DND-41 (cell line): ENCODE data around the gene PPP2R2D.

Experiments
- ATAC-seq: fragments of 200-7000 bp; cut with Tn5 transposase; 3 replicates; pipeline ENCODE4 v1.9.1; 2021; ENCODE audit warnings: low read depth; ENCODE audit not compliant: insufficient read depth
- DNase-seq: peaks from one replicate; pipeline ENCODE4 v3.0.0-alpha.2; 2020
- H2AFZ ChIP-seq: 2 replicates; pipeline ENCODE4 v1.6.0; 2012; ENCODE audit warnings: low read depth, low read length
- H3K27ac ChIP-seq: 2 replicates; pipeline ENCODE4 v1.5.1; 2012; ENCODE audit warnings: low read length, inconsistent platforms
- H3K27me3 ChIP-seq: fragments of 200-600 bp; sonication (generic); 2 replicates; pipeline ENCODE4 v1.6.0; 2012; ENCODE audit warnings: low read length, mild to moderate bottlenecking, inconsistent platforms; ENCODE audit not compliant: insufficient read depth, poor library complexity
- H3K36me3 ChIP-seq: 2 replicates; pipeline ENCODE4 v1.5.1; 2012; ENCODE audit warnings: low read length, inconsistent platforms; ENCODE audit not compliant: insufficient read depth
- H3K4me1 ChIP-seq: 2 replicates; pipeline ENCODE4 v1.5.1; 2012; ENCODE audit warnings: mild to moderate bottlenecking, low read length; ENCODE audit not compliant: insufficient read depth
- H3K4me2 ChIP-seq: 2 replicates; pipeline ENCODE4 v1.6.0; 2012; ENCODE audit warnings: mild to moderate bottlenecking, moderate library complexity, low read length, inconsistent platforms; ENCODE audit not compliant: insufficient read depth
- H3K4me3 ChIP-seq, 2 experiments: fragments of 200-600 bp in 1 of 2; shearing (Covaris generic) in 1 of 2; 2 replicates each; pipeline ENCODE4 v1.5.1; 2012 to 2016; ENCODE audit warnings: inconsistent platforms in 2 of 2, low read length in 2 of 2, mild to moderate bottlenecking in 2 of 2, low read depth in 1 of 2, moderate library complexity in 1 of 2
- H3K79me2 ChIP-seq: 2 replicates; pipeline ENCODE4 v1.6.0; 2012; ENCODE audit warnings: low read length, inconsistent platforms; ENCODE audit not compliant: insufficient read depth
- H3K9ac ChIP-seq: 2 replicates; pipeline ENCODE4 v1.6.0; 2012; ENCODE audit warnings: low read depth, mild to moderate bottlenecking, inconsistent platforms, low read length, moderate library complexity
- H3K9me3 ChIP-seq: 2 replicates; pipeline ENCODE4 v1.5.1; 2012; ENCODE audit warnings: low read length, moderate library complexity, mild to moderate bottlenecking, inconsistent platforms; ENCODE audit not compliant: insufficient read depth, severe bottlenecking
- H4K20me1 ChIP-seq: 2 replicates; pipeline ENCODE4 v1.6.0; 2012; ENCODE audit warnings: low read length; ENCODE audit not compliant: insufficient read depth
- CTCF ChIP-seq: IDR thresholded peaks from 2 replicates; pipeline ENCODE4 v1.5.1; 2012; ENCODE audit warnings: borderline replicate concordance, low read length, moderate library complexity, mild to moderate bottlenecking; ENCODE audit not compliant: poor library complexity, severe bottlenecking; ENCODE audit errors: extremely low read depth
- EZH2 ChIP-seq: IDR thresholded peaks from 3 replicates; pipeline ENCODE4 v1.6.1; 2012; ENCODE audit warnings: borderline replicate concordance, low read depth, mild to moderate bottlenecking, moderate library complexity, low read length, inconsistent platforms; ENCODE audit not compliant: severe bottlenecking

Gene PPP2R2D

GRCh38 chr10:131897297-131897899 lies 3.4 kb upstream of the PPP2R2D start:
- H3K4me3 ChIP-seq, result no peak overlapping the region
- ATAC-seq (no peak), DNase-seq (no peak)
- H3K4me1 ChIP-seq, result peaks cover 15% of the 10 kb centered on the region
- H3K27ac ChIP-seq, result no peak overlapping the region
- TF ChIP-seq EZH2 (no peak), CTCF (no peak)
- H3K9ac ChIP-seq, result no peak overlapping the region
- H2AFZ ChIP-seq, result no peak overlapping the region
- H3K4me2 ChIP-seq, result no peak overlapping the region
- H3K36me3 ChIP-seq, result no peaks in the 10 kb centered on the region
- H3K27me3 ChIP-seq, result no peaks in the 10 kb centered on the region
- H3K9me3 ChIP-seq, result no peaks in the 10 kb centered on the region
- H4K20me1 ChIP-seq, result peaks cover 3% of the 10 kb centered on the region; the same call in 1 of the 2 replicates
- H3K79me2 ChIP-seq, result peaks cover 15% of the 10 kb centered on the region

GRCh38 chr10:131898061-131898460 lies 2.7 kb upstream of the PPP2R2D start:
- Histone ChIP-seq H3K36me3 (peaks cover 4% of the 10 kb centered on the region; the same call in 1 of the 2 replicates), H3K27ac (no peak overlapping the region), H3K4me2 (no peak overlapping the region), H4K20me1 (peaks cover 9% of the 10 kb centered on the region; the same call in 1 of the 2 replicates), H3K4me1 (peaks cover 21% of the 10 kb centered on the region), H3K9me3 (no peaks in the 10 kb centered on the region), H3K9ac (no peak overlapping the region), H3K4me3 (no peak overlapping the region), H3K27me3 (no peaks in the 10 kb centered on the region), H3K79me2 (peaks cover 21% of the 10 kb centered on the region), H2AFZ (no peak overlapping the region)
- ATAC-seq, result no peak
- no peak for TF ChIP-seq EZH2
- TF ChIP-seq CTCF, result no peak
- DNase-seq, result no peak

DNA sequence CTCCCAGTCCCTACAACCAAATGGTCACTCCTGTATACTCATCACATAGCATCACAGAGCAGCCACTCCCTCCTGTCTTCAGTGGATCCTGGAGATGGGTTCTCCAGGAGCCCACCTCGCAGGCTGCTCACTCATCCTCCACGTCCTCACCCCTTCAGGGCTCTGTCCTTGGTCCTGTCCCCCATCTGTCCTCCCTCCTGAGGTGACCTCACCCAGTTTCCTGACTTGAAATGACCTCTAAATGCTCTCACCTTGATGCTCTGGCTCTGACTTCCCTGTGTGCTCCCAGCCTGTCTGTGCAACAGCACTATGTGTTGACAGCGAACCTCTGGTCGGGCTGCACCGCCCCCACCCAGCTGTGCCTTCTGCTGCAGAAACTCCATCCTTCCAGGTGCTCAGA lies 2.1 kb upstream of the PPP2R2D start:
- Histone ChIP-seq H3K4me1 (peaks cover 27% of the 10 kb centered on the region), H3K4me3 (no peak overlapping the region), H2AFZ (no peak overlapping the region), H4K20me1 (peaks cover 13% of the 10 kb centered on the region; the same call in 1 of the 2 replicates), H3K36me3 (peaks cover 7% of the 10 kb centered on the region), H3K9ac (no peak overlapping the region), H3K4me2 (no peak overlapping the region), H3K27me3 (no peaks in the 10 kb centered on the region), H3K79me2 (peaks cover 28% of the 10 kb centered on the region), H3K27ac (no peak overlapping the region), H3K9me3 (no peaks in the 10 kb centered on the region)
- DNase-seq, result no peak
- TF ChIP-seq CTCF, result no peak
- no peak for TF ChIP-seq EZH2
- ATAC-seq, result no peak
